HG03378 (cell line): ENCODE results near the gene HTR3A.
"Not testable (repeated sequence)": the region's sequence is repeated elsewhere in the genome, so short reads cannot be mapped to it uniquely, and the experiment has no call there.

Experiments
- ATAC-seq: cut with Tn5 transposase; IDR thresholded peaks from one replicate; pipeline ENCODE4 v1.9.1; 2021; ENCODE audit warnings: mild to moderate bottlenecking, moderate library complexity; ENCODE audit not compliant: unreplicated experiment

The HTR3A gene

DNA sequence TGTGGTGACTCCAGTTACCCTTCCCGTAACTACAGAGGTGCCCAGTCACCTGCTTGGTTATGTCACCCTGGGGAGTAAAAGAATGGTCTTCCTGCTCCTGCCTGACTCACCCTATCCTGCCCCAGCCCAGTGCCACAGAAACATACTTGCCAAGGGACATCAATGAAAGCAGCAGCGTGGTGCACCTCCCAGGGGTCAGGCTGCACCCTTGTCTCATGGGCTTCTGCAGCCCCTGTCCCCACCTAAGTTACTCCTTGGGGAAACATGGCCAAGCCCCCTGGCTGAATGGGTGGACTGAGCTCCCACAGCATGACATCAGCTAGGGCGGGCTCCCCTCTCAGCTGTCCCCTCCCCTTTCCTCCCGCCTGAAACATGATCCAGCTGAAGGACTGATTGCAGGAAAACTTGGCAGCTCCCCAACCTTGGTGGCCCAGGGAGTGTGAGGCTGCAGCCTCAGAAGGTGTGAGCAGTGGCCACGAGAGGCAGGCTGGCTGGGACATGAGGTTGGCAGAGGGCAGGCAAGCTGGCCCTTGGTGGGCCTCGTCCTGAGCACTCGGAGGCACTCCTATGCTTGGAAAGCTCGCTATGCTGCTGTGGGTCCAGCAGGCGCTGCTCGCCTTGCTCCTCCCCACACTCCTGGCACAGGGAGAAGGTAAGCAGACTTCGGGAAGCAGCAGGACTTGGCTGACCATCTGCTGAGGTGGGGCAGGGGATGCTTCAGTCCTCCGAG lies at the start of gene HTR3A:
HTR3A (plus strand) TSS at position 368 of the 730 bp plus-strand sequence; CDS start at position 586, 218 bp downstream.
- ATAC-seq: no peak

DNA sequence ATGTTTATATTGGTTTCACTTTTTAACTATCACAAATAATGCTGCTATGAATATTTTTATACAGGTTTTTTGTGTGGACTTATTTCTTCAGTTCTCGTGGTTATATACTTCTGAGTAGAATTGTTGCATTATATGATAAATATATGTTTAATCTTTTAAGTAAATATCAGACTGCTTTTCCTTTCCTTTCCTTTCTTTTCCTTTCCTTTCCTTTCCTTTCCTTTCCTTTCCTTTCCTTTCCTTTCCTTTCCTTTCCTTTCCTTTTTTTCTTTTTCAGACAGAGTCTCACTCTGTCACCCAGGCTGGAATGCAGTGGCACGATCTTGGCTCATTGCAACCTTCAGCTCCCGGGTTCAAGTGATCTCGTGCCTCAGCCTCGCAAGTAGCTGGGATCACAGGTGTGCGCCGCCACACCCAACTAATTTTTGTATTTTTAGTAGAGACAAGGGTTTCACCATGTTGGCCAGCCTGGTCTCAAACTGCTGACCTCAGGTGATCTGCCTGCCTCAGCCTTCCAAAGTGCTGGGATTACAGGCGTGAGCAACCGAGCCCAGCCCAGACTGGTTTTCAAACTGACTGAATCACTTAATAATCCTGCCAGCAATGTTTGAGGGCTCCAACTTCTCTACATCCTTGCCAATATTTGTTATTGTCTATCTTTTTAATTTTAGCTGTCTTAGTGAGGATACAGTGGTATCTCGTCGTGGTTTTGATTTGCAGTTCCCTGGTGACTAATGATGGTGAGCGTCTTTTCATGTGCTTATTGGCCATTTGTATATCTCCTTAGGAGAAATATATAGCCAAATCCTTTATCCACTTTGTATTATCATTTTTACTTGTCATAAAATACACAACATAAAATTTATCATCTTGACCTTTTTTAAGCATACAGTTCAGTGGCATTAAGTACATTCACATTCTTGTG lies 48.4 kb upstream of the HTR3A start:
- ATAC-seq: no peak

DNA sequence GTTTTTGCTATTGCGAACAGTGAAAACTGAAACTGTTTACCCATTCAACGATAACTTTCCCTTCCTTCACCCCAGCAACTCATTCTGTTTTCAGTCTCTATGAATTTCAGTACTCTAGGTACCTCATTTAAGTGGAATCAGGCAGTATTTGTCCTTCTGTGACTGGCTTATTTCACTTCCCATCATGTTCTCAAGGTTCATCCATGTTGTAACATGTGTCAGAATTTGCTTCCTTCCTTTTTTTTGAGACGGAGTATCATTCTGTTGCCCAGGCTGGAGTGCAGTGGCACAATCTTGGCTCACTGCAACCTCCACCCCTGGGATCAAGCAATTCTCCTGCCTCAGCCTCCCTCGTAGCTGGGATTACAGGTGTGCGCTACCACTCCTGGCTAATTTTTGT lies 46.6 kb upstream of the HTR3A start:
- no peak for ATAC-seq

DNA sequence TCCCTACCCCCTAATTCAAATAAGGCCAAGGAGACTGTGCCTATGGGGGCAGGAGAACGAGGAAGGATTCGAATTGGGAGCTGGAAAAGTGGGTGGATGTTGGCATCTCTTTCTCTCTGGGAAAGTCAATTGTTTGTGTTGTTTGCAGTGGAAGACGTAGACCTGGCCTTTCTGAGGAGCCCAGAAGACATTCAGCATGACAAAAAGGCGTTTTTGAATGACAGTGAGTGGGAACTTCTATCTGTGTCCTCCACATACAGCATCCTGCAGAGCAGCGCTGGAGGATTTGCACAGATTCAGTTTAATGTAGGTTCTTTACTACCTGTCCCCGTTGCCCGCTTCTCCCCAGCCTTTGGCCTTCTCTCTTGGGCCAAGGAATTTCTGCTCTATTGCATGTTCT lies 42.1 kb upstream of the HTR3A start:
- ATAC-seq: no peak

DNA sequence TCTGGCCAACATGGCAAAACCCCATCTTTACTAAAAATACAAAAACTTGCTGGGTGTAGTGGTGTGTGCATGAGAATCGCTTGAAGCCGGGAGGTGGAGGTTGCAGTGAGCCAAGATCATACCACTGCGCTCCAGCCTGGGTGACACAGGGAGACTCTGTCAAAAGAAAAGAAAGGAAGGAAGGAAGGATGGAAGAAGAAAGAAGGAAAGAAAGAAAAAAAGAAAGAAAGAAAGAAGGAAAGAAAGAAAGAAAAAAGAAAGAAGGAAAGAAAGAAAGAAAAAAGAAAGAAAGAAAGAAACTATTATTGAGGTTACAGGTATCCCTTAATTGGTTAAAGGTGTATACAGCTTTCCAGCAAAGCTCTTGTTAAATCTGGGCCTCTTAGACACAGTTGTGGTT lies 40.7 kb upstream of the HTR3A start:
- ATAC-seq: not testable (repeated sequence)

DNA sequence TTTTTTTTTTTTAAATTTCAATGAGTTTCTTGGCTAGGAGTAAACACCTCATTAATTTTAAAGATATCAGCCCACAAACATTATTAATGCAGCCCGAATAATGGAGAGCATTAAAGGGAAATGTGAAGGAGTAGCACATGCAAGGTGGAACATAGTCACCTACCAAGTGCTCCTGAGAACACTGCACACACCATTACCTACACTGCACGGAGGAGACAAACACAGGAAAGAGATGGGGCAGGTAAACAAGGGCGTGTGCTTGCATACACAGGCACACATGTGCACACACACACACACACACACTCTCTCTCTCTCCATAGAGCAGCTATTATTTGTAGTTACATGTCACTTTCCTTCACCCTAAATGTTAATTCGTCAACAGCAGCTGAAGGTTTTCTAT lies 40.1 kb upstream of the HTR3A start:
- no peak for ATAC-seq

DNA sequence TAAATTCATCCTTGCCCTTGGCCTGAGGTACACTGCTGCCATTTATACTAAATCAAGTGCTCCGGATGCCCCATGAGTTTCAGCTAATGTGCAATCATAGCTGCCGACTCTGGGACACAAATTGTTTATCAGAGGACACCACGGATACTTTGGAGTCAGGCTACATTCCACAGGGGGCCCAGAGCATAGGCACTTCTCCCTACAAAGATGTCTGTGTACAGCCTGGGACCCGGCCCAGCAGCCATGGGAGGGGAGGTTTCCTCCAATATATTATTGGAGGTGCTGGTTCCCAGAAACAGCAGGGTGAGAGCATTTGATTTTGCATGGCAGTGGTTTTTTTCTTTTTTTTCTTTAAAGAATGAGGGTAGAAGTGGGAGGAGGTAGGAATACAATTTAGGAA lies 39.0 kb upstream of the HTR3A start:
- ATAC-seq: no peak

DNA sequence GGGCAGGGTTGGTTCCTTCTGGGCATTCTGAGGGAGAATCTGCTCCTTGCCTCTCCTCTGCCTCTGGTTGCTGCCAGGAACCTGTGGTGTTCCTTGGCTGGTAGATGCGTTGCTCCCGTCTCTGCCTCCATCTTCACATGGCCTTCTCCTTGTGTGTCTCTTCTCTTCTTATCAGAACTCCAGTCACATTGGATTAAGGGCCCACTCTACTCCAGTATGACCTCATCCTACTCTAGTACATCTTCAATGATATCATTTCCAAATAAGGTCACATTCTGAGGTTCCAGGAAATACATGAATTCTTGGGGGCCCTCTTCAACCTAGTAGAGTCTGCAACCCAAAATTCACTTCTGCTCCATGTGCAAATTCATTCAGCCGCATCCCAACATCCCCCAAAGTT lies 37.0 kb upstream of the HTR3A start:
- no peak for ATAC-seq

DNA sequence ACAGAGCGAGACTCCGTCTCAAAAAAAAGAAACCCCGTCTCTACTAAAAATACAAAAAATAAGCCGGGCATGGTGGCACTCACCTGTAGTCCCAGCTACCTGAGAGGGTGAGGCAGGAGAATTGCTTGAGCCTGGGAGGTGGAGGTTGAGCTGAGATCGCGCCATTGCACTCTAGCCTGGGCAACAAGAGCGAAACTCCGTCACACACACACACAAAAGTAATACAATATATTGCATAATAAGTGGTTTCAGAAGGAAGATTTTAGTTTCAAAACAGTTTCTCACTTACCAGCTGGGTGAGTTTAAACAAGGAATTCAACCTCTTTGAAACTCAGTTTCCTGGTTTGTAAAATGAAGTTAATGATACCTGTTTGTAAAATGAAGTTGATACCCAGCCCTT lies 32.7 kb upstream of the HTR3A start:
- no peak for ATAC-seq

DNA sequence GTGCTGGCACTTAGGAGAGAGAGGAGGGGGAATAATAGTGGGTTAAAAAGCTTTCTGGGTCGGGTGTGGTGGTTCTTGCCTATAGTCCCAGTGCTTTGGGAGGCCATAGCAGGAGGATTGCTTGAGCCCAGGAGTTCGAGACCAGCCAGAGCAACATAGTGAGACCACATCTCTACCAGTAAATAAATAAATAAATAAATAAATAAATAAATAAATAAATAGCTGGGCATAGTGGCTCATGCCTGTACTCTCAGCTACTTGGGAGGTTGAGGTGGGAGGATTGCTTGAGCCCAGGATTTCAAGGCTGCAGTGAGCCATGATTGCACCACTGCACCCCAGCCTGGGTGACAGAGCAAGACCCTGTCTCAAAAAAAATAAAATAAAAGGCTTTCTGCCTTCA lies 28.7 kb upstream of the HTR3A start:
- ATAC-seq: not testable (repeated sequence)

DNA sequence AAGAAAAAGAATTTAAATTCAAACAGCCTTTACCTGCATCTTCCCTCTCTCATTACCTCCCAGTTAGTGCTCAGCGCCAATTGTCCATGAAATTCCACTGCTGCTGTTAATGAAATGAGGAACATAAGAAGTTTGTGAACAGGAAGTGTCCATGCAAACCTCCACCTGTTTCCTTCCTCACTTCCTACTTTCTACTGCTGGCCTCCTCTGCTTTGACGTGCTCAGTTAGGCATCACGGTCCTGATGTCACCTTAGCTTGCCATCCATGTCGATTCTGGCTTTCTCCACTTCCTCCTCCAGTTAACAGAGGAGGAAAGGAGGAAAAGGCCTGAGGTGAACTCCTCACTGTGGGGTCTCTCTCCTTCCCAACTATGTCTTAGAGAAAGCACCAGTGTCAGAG lies 26.9 kb upstream of the HTR3A start:
- ATAC-seq: no peak

DNA sequence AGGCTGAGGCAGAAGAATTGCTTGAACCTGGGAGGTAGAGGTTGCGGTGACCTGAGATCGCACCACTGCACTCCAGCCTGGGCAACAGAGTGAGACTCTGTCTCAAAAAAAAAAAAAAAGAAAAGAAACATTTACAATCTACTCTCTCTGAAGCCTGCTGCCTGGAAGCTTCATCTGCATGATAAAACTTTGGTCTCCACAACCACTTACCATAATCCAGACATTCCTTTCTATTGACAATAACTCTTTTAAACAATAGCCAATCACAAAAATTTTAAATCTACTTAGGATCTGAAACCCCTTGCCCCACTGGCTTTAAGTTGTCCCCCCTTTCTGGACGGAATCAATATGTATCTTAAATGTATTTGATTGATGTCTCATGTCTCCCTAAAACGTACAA lies 25.0 kb upstream of the HTR3A start:
- ATAC-seq: no peak

DNA sequence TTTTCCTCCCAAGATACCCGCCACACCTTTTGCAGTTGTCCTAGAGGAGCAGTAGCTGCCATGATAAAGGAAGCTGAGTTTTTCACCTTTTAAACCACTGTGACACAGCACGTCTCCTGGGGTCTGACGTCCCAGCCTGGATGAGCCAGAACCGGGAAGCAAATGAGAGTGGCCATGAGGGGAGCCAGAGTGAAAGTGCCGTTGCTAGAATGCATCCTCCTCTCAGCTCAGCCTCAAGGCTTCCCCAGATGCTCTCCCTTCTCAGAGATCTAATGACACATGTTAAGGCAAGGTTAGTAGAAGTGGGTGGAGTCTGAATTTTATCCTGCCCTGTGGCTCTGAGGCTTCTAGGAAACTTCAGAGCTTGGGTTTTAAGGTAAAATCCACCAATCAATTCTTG lies 23.4 kb upstream of the HTR3A start:
- ATAC-seq: no peak

DNA sequence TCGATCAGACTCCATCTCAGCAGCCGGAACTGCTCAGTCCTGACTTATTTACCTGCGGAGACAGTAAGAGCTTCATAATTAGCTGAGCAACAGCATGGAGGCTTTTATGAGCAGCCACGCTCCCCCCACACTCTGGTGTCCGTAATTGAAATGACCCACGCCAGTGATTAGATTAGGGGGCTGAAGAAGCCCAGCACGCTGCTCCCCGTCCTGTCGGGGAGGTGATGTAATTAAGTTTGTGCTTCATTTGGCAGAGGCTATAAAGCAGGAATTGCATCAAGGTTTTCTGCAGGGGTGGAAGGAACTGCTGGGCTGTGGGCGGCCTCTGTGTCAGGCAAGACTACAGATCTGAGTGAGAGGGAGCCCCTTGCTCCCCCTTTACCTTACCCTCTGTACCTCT lies 22.8 kb upstream of the HTR3A start:
- ATAC-seq: no peak

DNA sequence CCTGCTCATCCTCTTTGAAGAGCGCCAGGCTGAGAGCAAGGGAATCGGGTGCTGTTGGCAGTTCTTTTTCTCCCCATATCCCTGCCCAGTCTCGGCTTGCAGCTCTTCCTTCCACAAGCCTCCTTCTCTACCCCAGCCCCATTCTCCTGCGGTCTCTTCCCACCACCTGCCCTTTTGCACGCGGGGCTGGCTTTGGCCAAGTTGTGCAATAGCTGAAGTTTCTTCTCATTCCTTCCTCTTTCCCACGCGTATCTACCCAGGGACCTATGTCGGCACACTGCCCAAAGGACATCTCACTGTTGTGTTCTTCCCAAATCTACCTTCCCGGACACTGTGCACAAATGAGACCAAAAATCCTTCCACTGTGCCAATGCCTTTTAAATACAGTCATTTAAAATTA lies 22.3 kb upstream of the HTR3A start:
- no peak for ATAC-seq

DNA sequence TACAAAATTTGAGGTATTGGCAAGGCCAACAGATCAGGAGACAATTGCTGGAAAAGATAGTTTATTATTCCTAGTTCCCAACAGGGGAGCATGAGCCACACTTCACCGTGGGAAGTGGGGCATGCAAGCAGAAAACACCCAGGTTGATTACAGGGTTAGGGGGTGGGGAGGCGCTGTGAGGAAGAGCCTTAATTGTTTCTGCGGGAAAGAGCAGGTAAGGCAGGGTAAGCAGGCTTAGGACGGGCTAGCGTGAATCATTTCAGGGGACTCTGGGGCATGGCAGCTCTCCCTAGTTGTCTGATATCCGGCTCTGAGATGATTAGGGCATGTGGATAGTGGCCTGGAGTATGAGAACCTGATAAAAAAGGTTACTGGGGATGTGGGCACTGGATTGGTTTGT lies 20.7 kb upstream of the HTR3A start:
- no peak for ATAC-seq

DNA sequence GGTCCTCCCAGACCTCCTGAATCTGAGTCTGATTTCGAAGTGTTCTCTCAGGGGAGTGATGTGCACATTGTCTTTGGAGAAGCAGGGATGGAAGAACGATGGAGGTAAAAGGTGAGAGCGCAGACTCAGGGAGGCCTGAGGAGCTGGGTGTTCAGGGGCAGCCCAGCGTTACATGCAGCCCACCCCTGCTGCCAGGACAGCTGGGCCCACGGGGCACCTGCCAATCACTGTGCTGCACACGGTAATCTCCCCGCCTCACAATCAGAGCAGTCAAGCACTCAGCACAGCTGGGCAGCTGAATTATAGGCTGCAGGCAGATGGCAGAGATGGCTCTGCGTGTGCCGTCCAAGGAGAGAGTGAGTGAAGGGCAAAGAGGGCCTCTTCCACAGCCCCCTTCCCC lies 17.9 kb upstream of the HTR3A start:
- ATAC-seq: no peak

DNA sequence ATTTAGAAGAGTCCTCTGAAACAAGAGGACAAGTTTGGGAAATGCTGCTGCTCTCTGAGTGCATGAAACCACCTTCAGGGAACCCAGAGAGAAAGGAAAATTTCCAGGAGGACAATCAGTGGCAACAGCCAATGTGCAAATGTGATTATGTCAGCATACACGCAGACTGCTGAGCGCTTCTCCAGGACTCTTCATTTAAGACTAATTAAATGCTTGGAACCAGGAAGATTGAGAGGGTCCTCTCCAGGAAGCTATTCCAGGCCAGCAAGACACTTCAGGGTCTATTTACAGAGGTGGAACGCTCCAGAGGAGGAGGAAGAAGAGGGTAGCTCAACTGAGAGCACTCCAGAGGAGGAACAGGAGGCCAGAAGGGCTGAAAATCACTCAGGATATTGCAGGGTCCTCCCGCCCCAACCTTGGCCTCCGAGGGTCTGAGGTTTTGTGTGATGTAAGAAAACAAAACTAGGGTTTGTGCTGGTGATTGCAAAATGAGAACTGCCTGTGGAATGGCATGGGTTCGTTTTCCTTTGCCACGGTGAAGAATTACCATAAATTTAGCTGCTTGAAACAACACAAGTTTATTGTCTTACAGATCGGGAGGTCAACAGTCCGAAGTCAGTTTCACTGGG lies 14.1 kb upstream of the HTR3A start:
- ATAC-seq: no peak

DNA sequence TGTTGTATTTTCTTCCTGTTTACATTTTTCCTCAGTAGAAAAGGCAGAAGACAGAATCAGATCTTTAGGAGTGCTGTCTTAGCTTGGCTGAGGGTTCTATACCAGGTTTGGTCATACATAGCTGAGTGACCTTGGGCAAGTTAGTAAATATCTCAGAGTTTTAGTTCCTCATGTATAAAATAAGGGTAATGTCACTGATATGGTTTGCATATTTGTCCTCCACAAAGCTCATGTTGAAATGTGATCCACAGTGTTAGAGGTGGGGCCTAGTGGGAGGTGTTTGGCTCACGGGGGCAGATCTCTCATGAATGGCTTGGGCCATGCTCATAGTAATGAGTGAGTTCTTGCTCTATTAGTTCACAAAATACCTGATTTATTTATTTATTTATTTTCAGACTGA lies 7.5 kb upstream of the HTR3A start:
- no peak for ATAC-seq

DNA sequence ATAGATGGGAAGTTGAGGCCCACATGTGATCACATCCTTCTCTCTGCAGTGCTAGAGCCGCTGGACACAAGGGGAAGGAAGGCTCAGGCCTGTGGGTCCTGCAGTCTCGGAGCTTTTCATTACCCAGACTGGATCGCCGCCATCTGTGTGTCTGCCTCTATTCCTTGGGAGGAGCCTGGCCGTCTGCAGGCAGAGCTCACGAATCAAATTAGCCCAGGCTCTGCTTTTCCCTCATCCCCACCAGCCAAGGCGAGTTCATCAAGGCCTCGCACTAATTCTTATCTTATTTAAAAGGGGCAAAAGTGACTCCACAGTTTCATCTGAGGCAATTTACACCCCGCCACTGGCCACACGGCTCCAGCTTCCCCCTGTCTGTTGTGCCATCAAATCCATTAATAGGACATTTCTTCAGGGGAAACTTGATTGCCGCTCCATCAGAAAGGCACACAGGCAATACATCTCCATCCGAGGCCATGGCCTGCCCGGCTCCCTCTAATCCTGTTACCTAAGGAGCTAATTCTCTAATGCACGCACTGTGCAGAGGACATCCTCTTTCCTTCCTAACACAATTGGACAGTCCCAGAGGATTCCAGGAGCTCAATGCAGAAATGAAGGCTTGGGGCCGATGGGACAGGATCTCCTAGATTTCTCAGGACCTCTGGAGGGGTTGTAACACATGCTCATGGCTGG lies 3.3 kb upstream of the HTR3A start:
- no peak for ATAC-seq

DNA sequence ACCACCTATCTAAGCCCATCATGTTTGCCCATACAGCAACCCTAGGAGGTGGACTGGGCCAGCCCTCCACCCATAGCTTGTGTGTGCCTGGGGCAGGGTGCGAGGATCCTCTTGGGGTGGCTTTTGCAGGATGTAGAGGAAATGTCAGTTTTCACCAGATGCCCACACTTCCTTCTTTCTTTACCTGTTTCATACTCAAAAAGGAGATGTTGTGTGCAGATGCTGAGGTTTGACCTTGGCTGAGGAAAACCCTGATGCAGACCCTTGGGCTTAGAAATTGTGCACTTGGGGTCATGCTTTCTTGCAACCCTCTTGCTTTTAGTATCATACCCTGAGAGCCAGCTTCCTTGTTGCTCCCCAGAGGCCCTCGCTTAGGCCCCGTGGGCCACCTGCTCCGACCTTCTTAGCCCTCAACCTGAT lies 2.2 kb downstream of the HTR3A start:
- ATAC-seq: no peak
